ENCODE measurements around the gene TUT7. TPM values are rescaled to one million over a fixed set of nuclear protein-coding genes. Genes with fewer than 3 reads are reported as not detected.

TUT7 gene
- total RNA-seq, 1 experiment from 2014 or later, result 24.5 TPM

DNA sequence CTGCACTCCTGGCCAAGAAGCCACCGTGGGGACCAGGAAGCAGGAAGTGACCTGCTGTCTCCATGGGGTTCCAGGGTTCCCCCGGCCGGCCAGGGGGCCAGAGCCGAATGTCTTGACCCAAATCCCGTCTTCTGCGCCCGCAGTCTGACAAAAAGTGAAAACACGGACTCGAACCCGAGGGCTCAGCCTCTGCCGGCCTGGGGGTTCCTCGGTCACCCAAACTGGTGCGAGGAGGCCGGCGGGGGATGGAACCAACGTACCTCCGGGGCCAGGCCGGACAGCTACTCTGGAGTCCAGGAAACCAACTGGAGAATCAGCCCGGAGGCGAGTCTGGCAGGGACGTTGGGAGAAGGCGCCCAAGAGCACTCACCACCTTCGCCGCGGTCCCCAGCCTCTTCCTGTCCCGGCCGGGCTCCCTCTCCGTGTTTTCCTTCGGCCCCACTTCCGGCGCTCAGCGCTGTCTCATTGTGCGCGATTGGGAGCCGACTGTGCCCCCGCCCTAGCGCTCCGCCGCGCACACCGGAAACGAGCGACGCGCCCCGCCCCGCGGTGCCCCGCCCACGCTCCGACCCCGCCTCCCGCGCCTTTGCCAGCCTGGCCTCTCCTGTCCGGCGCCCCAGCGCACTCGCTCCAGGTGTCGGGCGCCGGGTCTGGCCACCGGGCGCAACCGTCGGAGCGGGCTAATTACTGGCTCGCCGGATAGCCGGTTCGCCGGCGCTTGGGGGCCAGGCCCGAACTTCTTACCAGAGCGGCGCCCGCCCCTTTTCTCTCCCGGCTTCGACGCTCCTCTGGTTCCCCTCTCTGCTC is at the start of gene TUT7 (continued):
- TF ChIP-seq HMGXB4 (CRISPR knock-in tag; IDR thresholded peaks at IDR 0.05) (peak; percentile 32; the same call in 1 of the 2 replicates), AFF4 (CRISPR knock-in tag; IDR thresholded peaks at IDR 0.05; ENCODE audit: borderline replicate concordance) (peak; percentile 45; the same call in 1 of the 2 replicates), TEAD1 (CRISPR knock-in tag; IDR thresholded peaks at IDR 0.05) (peak; percentile 37; the same call in 1 of the 2 replicates), ZNF317 (CRISPR knock-in tag; IDR thresholded peaks at IDR 0.05; ENCODE audit: borderline replicate concordance, low read depth) (0 out of 2 replicates have a peak, but pooled peaks have one; percentile 17), ZNF416 (CRISPR knock-in tag; IDR thresholded peaks at IDR 0.05) (0 out of 2 replicates have a peak, but pooled peaks have one; percentile 18), JAZF1 (CRISPR knock-in tag; IDR thresholded peaks at IDR 0.05) (no peak), FOXK1 (CRISPR knock-in tag; IDR thresholded peaks at IDR 0.05) (peak; percentile 93), E2F5 (CRISPR knock-in tag; IDR thresholded peaks at IDR 0.05) (peak; percentile 72; the same call in 1 of the 2 replicates), ZSCAN18 (CRISPR knock-in tag; IDR thresholded peaks at IDR 0.05) (no peak), ZNF423 (CRISPR knock-in tag; IDR thresholded peaks at IDR 0.05) (peak; percentile 79)
- TF ChIP-seq, protein P1, sequence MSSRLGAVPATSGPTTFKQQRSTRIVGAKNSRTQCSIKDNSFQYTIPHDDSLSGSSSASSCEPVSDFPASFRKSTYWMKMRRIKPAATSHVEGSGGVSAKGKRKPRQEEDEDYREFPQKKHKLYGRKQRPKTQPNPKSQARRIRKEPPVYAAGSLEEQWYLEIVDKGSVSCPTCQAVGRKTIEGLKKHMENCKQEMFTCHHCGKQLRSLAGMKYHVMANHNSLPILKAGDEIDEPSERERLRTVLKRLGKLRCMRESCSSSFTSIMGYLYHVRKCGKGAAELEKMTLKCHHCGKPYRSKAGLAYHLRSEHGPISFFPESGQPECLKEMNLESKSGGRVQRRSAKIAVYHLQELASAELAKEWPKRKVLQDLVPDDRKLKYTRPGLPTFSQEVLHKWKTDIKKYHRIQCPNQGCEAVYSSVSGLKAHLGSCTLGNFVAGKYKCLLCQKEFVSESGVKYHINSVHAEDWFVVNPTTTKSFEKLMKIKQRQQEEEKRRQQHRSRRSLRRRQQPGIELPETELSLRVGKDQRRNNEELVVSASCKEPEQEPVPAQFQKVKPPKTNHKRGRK (CRISPR knock-in tag; IDR thresholded peaks at IDR 0.05; ENCODE audit: borderline replicate concordance), result no peak

DNA sequence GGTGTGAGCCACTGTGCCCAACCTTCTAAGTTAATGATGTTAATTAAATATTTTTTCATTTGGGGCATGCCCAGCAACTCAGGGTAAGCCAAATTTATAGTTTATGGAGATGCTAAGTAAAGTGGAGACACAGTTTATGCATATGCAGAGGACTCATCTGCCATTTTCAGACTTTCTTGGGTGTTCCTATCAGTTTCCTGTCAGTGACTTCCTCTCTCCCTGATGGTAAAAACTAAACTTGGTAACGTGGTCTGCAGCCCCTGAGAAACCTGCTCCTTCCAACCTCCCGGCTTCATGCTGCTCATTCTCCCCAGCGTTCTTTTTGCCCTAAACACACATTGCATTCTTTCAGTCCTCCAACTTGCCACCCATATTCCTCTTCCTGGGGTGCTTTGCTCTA is 48.4 kb upstream of the TUT7 start:
- TF ChIP-seq, protein P2, sequence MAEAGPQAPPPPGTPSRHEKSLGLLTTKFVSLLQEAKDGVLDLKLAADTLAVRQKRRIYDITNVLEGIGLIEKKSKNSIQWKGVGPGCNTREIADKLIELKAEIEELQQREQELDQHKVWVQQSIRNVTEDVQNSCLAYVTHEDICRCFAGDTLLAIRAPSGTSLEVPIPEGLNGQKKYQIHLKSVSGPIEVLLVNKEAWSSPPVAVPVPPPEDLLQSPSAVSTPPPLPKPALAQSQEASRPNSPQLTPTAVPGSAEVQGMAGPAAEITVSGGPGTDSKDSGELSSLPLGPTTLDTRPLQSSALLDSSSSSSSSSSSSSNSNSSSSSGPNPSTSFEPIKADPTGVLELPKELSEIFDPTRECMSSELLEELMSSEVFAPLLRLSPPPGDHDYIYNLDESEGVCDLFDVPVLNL (CRISPR knock-in tag; IDR thresholded peaks at IDR 0.05; ENCODE audit: borderline replicate concordance, low read depth), result no peak
- TF ChIP-seq TEAD4 (CRISPR knock-in tag; IDR thresholded peaks at IDR 0.05) (no peak), RORB (CRISPR knock-in tag; IDR thresholded peaks at IDR 0.05) (no peak), ZNF232 (CRISPR knock-in tag; IDR thresholded peaks at IDR 0.05) (no peak)
- TF ChIP-seq, protein P3, sequence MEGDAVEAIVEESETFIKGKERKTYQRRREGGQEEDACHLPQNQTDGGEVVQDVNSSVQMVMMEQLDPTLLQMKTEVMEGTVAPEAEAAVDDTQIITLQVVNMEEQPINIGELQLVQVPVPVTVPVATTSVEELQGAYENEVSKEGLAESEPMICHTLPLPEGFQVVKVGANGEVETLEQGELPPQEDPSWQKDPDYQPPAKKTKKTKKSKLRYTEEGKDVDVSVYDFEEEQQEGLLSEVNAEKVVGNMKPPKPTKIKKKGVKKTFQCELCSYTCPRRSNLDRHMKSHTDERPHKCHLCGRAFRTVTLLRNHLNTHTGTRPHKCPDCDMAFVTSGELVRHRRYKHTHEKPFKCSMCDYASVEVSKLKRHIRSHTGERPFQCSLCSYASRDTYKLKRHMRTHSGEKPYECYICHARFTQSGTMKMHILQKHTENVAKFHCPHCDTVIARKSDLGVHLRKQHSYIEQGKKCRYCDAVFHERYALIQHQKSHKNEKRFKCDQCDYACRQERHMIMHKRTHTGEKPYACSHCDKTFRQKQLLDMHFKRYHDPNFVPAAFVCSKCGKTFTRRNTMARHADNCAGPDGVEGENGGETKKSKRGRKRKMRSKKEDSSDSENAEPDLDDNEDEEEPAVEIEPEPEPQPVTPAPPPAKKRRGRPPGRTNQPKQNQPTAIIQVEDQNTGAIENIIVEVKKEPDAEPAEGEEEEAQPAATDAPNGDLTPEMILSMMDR (IDR thresholded peaks at IDR 0.05), result no peak
- Mint-ChIP-seq H3K27me3 (ENCODE audit: low read depth) (peaks cover 86% of the 10 kb centered on the region), H3K36me3 (no peaks in the 10 kb centered on the region), H3K4me1 (peaks cover 15% of the 10 kb centered on the region), H3K27ac (no peak overlapping the region), H3K4me3 (no peak overlapping the region), H3K9me3 (no peaks in the 10 kb centered on the region)
- POLR2A ChIA-PET, result no interaction called here
- DNase-seq (ENCODE audit: low spot score) (no peak), ATAC-seq (no peak)
- CTCF ChIA-PET, result no interaction called here
